ENCODE measurements around the gene IFT88. TPM values are rescaled to one million over a fixed set of nuclear protein-coding genes. Genes with fewer than 3 reads are reported as not detected.

Gene IFT88
- total and polyA plus RNA-seq, 9 of the 15 experiments (the other 6 are each of a cell fraction or from before 2014, with no cell fraction given), result 8.3 to 13.5 (median 10.0) TPM

- TF ChIP-seq MTA3 (IDR thresholded peaks at IDR 0.05; ENCODE audit: borderline replicate concordance) (no peak), KHSRP (IDR thresholded peaks at IDR 0.05) (no peak), SIN3A (IDR thresholded peaks at IDR 0.05; ENCODE audit: borderline replicate concordance in 2 of 2, control insufficient read depth in 1 of 2, low read depth in 2 of 2, low read length in 2 of 2) (peak in 1 of 2 experiments; percentile 25; a peak in 1 of 4 replicates), NRF1 (conservative IDR thresholded peaks at IDR 0.05 in 1 of 2, IDR thresholded peaks at IDR 0.05 in 1 of 2) (0 out of 4 replicates have a peak, but pooled peaks have one; percentile 9 to 13), ZSCAN32 (CRISPR knock-in tag; IDR thresholded peaks at IDR 0.05) (no peak), NFIC (IDR thresholded peaks at IDR 0.05) (no peak), CBFB (CRISPR knock-in tag; IDR thresholded peaks at IDR 0.05) (no peak), NFE2 (IDR thresholded peaks at IDR 0.05; ENCODE audit: low read depth) (peak; percentile 76), EP400 (IDR thresholded peaks at IDR 0.05) (0 out of 2 replicates have a peak, but pooled peaks have one; percentile 20), TGIF2 (CRISPR knock-in tag; IDR thresholded peaks at IDR 0.05) (no peak), CTBP1 (IDR thresholded peaks at IDR 0.05; ENCODE audit: borderline replicate concordance) (peak; percentile 20; the same call in 1 of the 2 replicates), ERF (CRISPR knock-in tag; IDR thresholded peaks at IDR 0.05) (no peak), RAD51 (IDR thresholded peaks at IDR 0.05; ENCODE audit: borderline replicate concordance, low read depth) (no peak), NFXL1 (CRISPR knock-in tag; IDR thresholded peaks at IDR 0.05) (no peak), FOXM1 (IDR thresholded peaks at IDR 0.05; ENCODE audit: low read depth) (no peak), FOXM1 (CRISPR knock-in tag; IDR thresholded peaks at IDR 0.05; ENCODE audit: low read depth) (no peak), KAT7 (CRISPR knock-in tag; IDR thresholded peaks at IDR 0.05; ENCODE audit: borderline replicate concordance) (no peak), MAFG (tag; conservative IDR thresholded peaks at IDR 0.05) (peak; percentile 57), ZFP36 (IDR thresholded peaks at IDR 0.05; ENCODE audit: low read depth, low read length, partially characterized antibody) (no peak), BCOR (IDR thresholded peaks at IDR 0.05) (no peak), MEF2A (IDR thresholded peaks at IDR 0.05; ENCODE audit: control insufficient read depth, low read depth, low read length) (peak; percentile 30; the same call in 1 of the 2 replicates), SFPQ (IDR thresholded peaks at IDR 0.05; ENCODE audit: low read depth, low read length) (no peak), NONO (IDR thresholded peaks at IDR 0.05; ENCODE audit: low read depth in 2 of 2, low read length in 1 of 2) (no peak), SMARCA4 (IDR thresholded peaks at IDR 0.05) (0 out of 2 replicates have a peak, but pooled peaks have one; percentile 39), SMARCE1 (IDR thresholded peaks at IDR 0.05) (0 out of 2 replicates have a peak, but pooled peaks have one; percentile 22)
- TF ChIP-seq, protein P1, sequence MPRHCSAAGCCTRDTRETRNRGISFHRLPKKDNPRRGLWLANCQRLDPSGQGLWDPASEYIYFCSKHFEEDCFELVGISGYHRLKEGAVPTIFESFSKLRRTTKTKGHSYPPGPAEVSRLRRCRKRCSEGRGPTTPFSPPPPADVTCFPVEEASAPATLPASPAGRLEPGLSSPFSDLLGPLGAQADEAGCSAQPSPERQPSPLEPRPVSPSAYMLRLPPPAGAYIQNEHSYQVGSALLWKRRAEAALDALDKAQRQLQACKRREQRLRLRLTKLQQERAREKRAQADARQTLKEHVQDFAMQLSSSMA (CRISPR knock-in tag; IDR thresholded peaks at IDR 0.05), result no peak
- TF ChIP-seq, protein P2, sequence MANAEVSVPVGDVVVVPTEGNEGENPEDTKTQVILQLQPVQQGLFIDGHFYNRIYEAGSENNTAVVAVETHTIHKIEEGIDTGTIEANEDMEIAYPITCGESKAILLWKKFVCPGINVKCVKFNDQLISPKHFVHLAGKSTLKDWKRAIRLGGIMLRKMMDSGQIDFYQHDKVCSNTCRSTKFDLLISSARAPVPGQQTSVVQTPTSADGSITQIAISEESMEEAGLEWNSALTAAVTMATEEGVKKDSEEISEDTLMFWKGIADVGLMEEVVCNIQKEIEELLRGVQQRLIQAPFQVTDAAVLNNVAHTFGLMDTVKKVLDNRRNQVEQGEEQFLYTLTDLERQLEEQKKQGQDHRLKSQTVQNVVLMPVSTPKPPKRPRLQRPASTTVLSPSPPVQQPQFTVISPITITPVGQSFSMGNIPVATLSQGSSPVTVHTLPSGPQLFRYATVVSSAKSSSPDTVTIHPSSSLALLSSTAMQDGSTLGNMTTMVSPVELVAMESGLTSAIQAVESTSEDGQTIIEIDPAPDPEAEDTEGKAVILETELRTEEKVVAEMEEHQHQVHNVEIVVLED (CRISPR knock-in tag; IDR thresholded peaks at IDR 0.05), result no peak
Measured at GRCh38 chr13:20566468-20566897, 474 bp upstream of the IFT88 start (continued).

All from K562 (cell line).